GM23248 (cell line): ENCODE results near the gene IGFBPL1.

ENCODE experiments used
- EZH2 ChIP-seq: fragments of 200-600 bp; sonication (generic); IDR thresholded peaks from 2 replicates; pipeline ENCODE4 v1.6.1; 2018; ENCODE audit warnings: antibody characterized with exemption, mild to moderate bottlenecking; ENCODE audit not compliant: insufficient read depth, poor library complexity, severe bottlenecking
- EZH2phosphoT487 ChIP-seq: fragments of 200-600 bp; sonication (generic); IDR thresholded peaks from 2 replicates; pipeline ENCODE4 v1.6.1; 2018; ENCODE audit warnings: antibody characterized with exemption, moderate library complexity, mild to moderate bottlenecking, low read depth; ENCODE audit not compliant: insufficient read depth

DNA sequence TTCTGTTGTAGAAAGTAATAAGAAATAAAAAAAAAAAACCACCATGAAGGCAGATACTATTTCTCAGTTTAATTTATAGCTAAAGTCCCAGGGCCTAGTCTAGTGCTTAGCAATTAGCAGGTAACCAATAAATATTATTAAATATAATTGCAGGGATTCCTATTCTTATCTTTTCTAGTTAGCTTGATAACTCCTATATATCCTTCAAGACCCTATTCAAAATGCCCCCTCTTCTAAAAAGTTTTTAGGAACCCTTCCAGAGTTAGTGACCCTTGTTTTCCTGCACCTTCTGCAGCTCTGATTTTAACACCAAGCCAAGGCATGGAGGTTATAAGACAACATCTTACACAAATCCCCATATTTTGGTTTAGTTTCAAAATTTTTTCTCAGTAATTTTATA, 56.4 kb downstream of the IGFBPL1 start:
- no peak for TF ChIP-seq EZH2
- no peak for TF ChIP-seq EZH2phosphoT487
